ENCODE results near the gene CEP128.
"Not testable (repeated sequence)": the region's sequence is repeated elsewhere in the genome, so short reads cannot be mapped to it uniquely, and the experiment has no call there.

The CEP128 gene

DNA sequence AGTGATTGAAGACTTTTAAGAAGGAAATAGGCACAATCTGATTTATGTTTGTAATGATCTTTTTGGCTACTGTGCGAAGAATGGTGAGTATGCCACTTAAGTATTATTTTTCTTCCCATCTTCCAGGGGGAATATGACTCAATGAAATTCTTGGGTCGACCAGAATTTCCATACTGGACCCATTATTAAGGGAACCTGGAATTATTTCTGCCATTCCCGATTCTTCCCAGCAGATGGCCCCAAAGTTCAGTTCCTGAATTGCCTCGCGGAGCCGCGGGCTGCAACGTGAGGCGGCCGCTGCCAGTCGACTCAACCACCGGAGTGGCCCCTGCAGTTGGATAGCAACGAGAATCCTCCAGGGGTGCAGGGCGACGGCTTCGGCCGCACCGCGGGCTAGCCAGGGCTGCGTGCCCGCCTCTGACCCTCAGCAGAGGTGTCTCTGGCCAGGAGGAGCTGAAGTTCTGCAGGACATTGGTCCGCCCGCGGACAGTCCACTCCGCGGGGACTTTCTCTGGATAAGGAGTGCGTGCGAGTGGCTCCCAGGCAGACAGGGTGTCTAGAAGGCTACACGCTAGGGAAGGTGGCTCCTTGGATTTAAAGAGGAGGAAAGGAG, 13.3 kb upstream of the CEP128 start:
- peak; percentile 41 to 51 for DNase-seq (ENCODE audit: low read depth in 1 of 2, low spot score in 1 of 2)

DNA sequence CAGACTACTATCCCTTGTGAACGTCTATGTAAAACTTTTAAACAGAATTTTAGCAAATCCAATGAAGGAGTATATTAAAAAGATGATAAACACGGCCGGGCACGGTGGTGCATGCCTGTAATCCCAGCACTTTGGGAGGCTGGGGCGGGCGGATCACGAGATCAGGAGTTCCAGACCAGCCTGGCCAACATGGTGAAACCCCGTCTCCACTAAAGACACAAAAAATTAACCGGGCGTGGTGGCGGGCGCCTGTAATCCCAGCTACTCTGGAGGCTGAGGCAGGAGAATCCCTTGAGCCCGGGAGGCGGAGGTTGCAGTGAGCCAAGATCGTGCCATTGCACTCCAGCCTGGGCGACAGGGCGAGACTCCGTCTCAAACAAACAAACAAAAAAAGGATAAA, 11.7 kb upstream of the CEP128 start:
- DNase-seq (ENCODE audit: low read depth in 1 of 2, low spot score in 1 of 2), result not testable (repeated sequence)

DNA sequence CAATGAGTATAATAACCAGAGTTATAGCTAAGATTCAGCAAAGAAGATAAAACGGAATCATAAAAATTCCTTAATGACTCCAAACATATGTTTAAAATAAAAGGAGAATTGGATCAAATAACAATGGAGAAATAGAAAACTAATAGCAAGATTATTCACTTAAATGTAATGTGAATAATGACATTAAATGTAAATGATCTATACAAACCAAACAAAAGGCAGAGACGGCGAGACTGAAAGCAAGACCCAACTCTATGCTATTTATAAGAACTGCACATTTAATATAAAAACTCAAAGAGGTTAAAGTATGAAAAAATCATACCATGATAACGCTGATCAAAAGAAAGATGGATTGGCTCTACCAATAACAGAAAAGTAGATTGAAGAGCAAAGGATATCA, 10.0 kb upstream of the CEP128 start:
- no peak for DNase-seq (ENCODE audit: low read depth in 1 of 2, low spot score in 1 of 2)

DNA sequence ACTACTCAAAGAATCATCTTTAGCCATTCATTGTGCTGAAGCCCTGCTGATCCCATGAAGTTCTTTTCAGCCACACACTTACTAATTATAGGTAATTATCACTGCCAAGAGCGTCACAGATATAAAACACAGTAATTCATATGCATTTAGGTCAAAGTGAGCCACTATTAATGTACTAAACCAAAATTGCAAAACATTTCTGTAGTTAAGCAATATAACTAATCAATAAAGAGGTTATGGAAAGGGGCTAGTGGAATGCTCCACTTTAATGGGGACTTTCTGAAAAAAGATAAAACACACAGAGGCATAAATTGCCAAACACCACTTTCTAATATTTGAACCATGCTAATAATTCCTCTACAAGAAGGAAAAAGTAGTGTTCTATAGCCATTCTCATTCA, 6.8 kb upstream of the CEP128 start:
- no peak for DNase-seq (ENCODE audit: low read depth in 1 of 2, low spot score in 1 of 2)

DNA sequence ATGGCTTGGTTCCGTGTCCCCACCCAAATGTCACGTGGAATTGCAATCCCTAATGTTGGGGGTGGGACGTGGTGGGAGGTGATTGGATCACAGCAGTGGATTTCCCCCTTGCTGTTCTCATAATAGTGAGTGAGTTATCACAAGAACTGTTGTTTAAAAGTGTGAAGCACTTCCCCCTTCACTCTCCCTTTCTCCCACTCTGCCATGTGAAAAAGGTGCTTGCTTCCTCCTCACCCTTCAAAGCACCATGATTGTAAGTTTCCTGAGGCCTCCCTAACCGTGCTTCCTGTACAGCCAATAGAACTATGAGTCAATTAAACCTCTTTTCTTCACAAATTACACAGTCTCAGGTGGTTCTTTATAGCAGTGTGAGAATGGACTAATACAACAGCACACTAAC, 5.3 kb upstream of the CEP128 start:
- no peak for DNase-seq (ENCODE audit: low read depth in 1 of 2, low spot score in 1 of 2)

DNA sequence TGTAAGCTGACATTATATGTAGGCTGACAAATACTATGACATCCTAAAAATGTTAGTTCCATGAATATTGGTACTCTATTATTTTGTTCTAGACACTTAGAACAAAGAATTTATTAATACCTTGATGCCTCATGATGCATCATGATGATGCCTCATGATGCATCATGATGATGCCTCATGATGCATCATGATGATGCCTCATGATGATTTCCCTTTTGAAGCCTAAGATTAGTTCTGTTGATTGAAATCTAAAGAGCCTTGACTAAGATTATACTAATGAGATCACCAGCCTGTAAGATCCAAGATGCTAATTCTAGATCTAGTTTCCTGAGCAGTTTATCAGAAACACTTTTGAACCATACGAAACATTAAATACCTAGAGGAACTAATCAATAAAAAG, 4.6 kb upstream of the CEP128 start:
- DNase-seq (ENCODE audit: low read depth in 1 of 2, low spot score in 1 of 2), result no peak

DNA sequence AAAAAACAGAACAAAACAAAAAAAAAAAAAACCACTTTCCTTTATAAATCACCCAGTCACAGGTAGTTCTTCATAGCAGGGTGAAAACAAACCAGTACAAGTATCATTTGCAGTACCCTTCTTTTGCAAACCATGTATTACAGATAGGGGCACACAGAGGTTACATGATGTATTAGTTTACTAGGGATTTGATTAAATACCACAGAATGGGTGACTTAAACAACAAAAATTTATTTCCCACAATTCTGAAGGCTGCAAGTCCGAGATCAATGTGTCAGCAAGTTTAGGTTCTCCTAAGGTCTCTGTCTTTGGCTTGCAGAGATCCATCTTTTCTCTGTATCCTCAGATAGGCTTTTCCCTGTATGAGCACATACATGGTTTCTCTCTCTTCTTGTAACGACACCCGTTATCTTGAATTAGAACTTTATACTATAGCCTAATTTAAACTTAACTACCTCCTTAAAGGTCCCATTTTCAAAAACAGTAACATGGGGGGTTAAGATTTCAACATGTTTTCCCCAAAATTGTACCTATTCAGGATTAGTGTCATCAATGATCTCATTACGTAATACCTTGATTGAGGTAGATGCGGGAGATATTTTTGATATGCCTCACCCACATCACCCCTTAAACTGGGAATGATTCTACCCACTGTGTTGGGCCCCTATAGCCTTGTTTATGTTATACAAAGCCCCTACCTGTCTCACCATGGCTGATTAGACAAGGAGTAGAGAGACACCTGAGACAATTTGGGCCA, 3.5 kb upstream of the CEP128 start:
- DNase-seq (ENCODE audit: low read depth in 1 of 2, low spot score in 1 of 2), result no peak

DNA sequence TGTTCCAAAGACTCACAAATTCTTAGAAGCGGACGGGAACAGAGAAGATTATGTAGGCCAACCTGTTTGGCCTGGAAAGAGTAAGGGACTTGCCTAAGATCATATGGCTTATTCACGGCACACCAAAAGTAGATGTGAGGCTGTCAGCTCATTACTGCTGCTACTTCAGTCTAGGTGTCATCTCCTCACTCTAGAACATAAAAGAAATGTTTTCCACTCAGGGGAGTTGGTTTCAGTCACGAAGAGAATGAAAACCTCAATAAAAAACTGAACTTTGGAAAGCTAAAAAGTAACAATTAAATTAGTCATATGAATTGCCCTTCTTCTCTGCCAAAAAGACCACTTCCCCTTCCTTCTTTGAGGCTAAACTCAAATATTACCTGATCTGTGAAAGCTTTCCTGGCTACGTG, 658 bp upstream of the CEP128 start:
- no peak for DNase-seq (ENCODE audit: low read depth in 1 of 2, low spot score in 1 of 2)

DNA sequence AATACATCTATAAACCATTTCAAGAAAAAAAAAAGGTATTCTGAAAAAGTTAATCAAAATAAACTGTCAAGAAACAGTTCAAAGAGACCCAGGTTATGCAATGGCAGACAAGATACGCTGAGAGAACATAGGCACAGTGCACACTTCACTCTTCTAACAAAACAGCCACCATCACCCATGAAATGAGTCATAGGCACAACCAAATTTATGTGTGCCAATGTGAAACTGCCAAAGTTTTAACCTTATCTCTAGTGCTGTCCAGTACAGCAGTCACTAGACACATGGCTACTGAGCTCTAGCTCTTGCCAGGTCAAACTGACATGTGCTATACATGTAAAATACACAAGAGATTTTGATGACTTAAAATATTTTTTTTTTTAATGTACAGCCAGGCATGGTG, 1.4 kb downstream of the CEP128 start:
- DNase-seq (ENCODE audit: low read depth in 1 of 2, low spot score in 1 of 2), result no peak

DNA sequence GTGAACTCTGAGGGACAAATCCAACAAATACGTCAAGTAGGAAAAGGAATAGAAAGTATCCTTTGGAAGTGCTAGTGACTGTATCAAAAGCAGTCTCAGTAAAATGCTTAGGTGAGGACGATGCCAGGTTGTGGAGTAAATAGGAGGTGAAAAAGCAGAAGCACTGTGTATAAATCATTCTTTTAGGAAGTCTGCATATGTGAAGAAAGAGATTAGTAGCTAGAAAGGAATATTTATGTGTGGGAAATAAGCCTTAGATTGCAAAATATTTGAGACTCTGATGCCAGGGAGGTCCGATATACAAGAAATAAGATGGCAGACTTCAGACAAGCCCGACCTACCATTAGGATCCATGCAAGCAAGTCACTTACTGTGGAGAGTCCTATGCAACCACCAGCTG, 7.9 kb downstream of the CEP128 start:
- no peak for DNase-seq (ENCODE audit: low read depth in 1 of 2, low spot score in 1 of 2)

DNA sequence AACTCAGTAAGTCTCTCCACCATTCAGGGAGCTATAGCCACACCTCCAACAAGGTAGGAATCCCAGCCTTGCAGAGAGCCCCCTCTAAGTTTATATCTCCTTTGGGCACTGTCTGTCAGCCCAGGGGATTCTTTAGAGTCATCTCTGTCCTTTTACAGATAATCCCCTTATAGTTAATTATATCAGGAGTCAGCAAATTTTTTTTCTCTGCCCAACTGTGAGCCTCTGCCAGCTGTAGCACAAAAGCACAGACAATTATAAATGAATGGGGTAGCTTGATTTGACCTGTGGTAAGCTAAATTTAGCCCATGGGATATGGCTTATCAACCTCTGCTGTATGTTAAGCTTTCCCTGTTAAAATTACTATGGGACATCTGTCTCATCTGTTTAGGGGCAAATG, 8.3 kb downstream of the CEP128 start:
- no peak for DNase-seq (ENCODE audit: low read depth in 1 of 2, low spot score in 1 of 2)

DNA sequence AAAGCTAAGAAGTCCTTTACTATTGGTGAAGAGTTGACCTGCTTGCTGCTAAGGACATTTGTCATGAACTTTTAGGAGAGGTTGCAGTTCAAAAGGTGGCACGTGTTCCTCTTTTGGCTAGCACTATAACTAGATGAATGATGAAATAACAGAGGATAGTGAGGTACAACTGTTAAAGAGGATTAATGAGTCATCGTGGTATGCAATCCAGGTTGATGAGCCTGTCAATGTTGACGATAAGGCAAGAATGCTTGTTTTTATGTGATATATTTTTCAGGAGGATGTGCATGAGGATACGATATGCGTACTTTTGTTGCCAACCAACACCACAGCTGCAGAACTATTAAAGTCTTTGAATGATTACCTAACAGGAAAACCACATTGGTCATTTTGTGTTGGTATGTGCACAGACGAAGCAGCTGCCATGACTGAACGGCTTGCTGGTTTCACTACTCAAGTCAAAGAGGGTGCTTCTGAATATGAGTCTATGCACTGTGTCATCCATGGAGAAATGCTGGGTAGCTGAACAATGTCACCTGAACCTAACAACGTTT, 10.6 kb downstream of the CEP128 start:
- no peak for DNase-seq (ENCODE audit: low read depth in 1 of 2, low spot score in 1 of 2)

DNA sequence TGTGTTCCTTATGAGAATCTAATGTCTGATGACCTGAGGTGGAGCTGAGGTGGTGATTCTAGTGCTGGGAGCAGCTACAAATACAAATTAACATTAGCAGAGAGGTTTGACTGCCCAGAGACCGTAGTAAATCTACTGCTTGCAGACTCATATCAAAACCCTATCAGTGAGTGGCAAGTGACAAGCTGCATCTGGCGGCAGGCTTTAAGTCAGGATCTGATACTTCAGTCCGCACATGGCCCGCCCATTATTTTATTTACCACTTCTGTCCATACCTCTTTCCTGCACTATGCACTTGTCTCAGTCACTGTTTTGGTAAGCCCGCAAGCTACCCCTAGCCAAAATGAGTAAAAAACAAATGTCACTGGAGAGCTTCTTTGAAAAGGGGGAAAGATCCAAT, 11.4 kb downstream of the CEP128 start:
- DNase-seq (ENCODE audit: low read depth in 1 of 2, low spot score in 1 of 2), result no peak

DNA sequence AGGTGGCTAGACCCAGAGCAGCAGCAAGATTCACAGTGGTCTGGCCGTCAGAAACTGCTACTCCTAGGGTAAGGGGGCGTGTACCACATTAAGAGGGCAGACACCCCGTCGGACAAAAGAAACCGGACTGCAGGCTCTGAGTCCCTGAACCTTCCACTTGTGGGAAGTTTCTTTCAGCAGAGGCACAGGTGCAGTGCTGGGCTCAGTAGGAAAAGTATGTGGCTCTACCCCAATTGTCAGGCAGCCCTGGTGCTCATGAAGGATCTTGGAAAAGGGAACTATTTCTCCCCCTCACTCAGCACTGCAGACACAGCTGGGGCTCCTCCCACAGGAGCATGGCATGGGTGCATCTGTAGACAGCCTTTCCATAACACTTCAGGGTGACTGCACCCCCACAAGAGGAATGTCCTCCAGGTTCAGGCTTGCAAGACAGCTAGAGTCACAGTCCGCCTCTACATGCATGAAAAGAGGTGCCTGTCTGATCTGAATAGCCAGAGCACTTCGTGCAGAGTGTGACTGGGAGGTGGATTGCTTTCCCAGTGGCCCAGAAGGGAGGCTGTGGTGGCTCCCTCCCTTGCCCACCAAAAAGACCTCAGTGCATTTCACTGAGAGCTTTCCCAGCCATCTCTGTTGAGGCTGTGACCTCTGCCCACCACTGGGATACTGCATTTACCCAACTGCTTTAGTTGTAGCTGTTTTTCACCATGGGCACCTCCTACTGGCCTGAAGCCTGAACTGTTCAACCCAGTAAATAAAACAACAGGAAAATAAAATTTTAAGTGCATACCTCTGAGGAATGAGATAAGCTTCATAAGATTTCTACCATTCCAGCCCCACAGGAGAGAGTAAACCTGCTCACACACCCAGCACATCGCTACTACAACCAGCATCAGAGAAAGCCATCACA, 14.2 kb downstream of the CEP128 start:
- no peak for DNase-seq (ENCODE audit: low read depth in 1 of 2, low spot score in 1 of 2)

DNA sequence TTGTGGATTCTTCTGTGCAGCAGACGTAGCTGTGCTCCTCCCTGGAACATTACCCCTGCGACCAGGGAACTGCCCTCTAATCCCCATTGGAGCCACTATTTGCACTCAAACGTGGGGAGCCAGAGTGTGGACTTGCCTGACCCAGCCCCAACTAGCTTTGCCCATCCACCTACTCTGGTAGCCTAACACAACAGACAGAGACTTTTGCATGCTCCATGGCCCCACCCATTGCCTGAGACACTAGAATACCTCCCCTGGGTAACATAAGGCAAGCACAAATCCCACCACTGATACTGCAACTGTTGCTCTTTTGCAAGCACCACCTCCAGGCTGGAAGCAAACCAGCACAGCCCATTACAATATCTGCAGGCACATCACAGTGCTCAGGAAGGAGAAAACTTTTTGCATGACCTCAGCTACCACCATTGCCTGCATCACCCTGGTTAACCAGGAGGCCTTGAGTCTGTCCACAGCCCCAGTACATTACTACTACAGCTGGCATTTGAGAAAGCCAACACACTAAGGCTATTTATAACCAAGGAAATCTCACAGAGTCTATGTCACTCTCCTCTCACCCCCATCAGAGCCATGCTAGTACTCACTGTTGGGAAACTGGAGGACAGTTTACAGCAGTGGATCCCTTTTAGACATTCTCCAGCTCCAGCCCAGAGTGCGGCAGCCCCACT, 15.0 kb downstream of the CEP128 start:
- DNase-seq (ENCODE audit: low read depth in 1 of 2, low spot score in 1 of 2), result no peak

DNA sequence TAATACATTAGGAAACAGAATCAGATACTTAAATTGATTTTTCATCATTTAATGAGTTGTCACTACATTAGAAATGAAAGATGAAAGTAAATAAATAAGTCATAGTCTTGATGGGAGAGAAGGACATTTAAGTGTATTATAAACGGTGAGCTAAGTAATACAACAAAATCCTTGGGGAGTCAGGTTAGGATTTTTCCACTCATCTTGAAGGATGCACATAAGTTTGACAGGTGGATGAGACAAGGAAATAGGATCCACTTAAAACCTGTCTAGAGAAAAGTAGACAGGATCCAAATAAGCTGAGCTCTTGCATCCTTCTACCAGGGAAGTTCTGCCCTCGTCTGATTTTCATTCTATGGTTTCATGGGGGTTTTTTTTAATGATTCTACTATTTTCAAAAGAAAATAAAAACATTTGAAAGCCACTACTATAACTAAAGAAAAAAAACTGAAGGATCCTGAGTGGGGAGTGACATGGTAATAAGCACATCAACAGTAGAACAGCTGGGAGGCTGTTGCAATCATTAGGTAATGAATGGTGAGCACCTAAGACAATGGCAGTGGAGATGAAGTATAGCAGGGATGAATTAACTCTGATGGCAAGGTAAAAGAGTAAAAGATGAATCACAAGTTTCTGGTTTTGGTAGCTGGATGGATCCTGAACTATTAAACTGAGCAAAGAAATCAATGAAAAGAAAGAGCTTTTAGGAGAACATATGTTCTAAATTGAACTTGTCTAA, 17.0 kb downstream of the CEP128 start:
- no peak for DNase-seq (ENCODE audit: low read depth in 1 of 2, low spot score in 1 of 2)

DNA sequence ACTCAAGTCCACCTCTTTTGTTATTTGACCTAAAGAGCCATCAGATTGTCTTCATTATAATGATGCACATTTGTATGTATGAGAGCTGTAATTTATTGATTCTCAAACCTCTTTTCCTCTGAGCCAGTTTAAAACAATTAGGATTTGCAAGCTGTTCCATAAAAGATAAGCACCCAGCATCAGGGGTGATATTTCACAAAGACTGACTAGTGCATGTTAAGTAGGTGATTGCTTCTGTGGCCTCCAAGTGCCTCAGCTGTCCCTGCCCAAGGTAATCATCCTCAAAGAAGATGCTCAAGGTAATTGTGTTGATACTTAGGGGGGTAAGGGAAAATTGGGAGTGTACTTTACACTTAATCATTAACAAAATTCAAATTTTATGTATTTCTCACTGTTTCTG, 18.2 kb downstream of the CEP128 start:
- no peak for DNase-seq (ENCODE audit: low read depth in 1 of 2, low spot score in 1 of 2)

DNA sequence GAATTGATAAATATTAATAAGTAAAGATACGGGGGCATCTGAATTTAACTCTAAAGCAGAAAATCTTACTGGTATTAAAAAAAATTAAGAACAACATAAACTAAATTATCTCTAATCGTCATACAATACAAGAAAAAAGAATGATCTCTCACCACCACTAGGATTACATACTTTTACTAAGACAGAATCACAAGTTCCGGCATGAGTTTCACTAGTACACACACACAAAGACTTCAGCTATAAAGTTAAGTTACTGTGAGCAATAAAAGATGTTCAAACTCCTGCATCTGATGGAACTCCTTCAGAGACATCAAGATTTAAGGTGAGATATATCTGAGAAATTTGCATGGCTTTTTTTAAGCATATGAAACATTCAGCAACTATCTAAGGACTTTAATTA, 21.9 kb downstream of the CEP128 start:
- no peak for DNase-seq (ENCODE audit: low read depth in 1 of 2, low spot score in 1 of 2)

DNA sequence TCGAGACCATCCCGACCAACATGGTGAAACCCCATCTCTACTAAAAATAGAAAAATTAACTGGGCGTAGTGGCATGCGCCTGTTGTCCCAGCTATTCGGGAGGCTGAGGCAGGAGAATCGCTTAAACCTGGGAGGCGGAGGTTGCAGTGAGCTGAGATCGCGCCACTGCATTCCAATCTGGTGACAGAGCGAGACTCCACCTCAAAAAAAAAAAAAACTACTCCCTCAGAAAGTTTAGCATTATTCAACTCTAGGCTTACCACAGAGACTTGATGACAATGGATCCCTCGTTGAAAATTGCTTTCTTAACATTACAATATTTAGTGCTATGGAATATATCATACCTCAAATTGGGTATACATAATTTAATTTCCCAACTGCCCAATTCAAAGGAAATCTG, 29.5 kb downstream of the CEP128 start:
- DNase-seq (ENCODE audit: low read depth in 1 of 2, low spot score in 1 of 2), result not testable (repeated sequence)

DNA sequence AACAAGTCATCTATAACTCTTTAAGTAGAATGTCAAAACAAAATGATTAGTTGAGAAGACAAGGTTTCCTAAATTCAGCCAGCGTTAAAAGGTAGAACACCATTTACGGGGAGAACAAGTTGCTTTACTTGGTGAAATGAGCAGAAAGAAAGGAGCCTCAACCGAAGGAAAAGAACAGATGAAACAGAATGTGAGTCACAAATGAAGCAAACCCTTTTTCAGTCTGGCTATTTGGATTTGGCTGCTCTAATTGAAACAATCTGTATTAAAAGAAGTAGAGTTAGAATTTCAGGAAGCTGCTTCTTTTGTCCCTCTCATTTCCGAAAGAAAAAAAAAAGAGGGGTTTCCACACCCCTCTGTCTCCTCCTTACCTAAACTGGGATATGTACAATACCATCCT, 34.6 kb downstream of the CEP128 start:
- DNase-seq (ENCODE audit: low read depth in 1 of 2, low spot score in 1 of 2), result no peak

DNA sequence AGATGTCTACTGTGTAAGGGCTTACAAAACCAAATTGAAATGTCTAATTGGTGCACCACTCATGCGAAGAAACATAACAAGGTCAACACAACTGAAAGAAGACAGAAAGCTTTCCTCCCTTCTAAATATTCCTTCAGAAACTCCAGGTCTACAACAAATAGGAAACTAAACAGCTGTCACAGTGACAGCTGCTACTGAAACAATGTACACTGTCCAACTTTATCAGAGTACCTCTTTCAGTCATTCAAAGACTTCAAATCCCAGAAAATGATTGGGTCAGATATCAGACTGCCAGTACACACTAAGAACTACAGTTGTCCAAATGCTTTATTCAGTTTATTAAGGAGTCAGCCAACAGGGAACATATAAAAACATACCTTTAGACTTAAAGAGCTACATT, 35.2 kb downstream of the CEP128 start:
- DNase-seq (ENCODE audit: low read depth in 1 of 2, low spot score in 1 of 2), result no peak
